IMR-90 (cell line): ENCODE data around the gene SORCS1. TPM values are rescaled to one million over a fixed set of nuclear protein-coding genes. Genes with fewer than 3 reads are reported as not detected.

Experiments used
- ATAC-seq: fragments of 200-7000 bp; cut with Tn5 transposase; 2 replicates; pipeline ENCODE4 v1.9.1; 2020; ENCODE audit warnings: low read depth, mild to moderate bottlenecking, moderate library complexity
- BruUV-seq: library from RNA; stranded (reverse); fragments of 400-500 nt; replicated peaks from 2 replicates; lab custom pipeline; 2021; lab: Mats Ljungman, UMichigan
- CTCF ChIA-PET: fragments of 300-600 bp; formaldehyde crosslinking; extraction: SDS; loops from one replicate; lab custom pipeline; 2021; ENCODE audit warnings: antibody characterized with exemption; lab: Yijun Ruan, JAX
- POLR2A ChIA-PET: fragments of 300-600 bp; sonication (Branson Sonifier 250); formaldehyde crosslinking; loops from one replicate; lab custom pipeline; 2022; ENCODE audit warnings: antibody characterized with exemption; ENCODE audit not compliant: unreplicated experiment; lab: Charles Lee
- DNase-seq: peaks from one replicate; pipeline ENCODE4 v3.0.0; 2013
- H2AFZ ChIP-seq: replicated peaks from 2 replicates; pipeline ENCODE3; 2013; ENCODE audit warnings: low read length, mild to moderate bottlenecking; ENCODE audit not compliant: poor library complexity
- H2AK5ac ChIP-seq: 2 replicates; pipeline ENCODE4 v1.6.1; 2013; ENCODE audit warnings: low read depth, low read length, inconsistent platforms
- H2AK9ac ChIP-seq: replicated peaks from 2 replicates; pipeline ENCODE3; 2013; ENCODE audit warnings: mild to moderate bottlenecking, low read depth, low read length, moderate library complexity; ENCODE audit not compliant: poor library complexity
- H2BK120ac ChIP-seq: 2 replicates; pipeline ENCODE4 v1.6.1; 2013; ENCODE audit warnings: low read depth, low read length, inconsistent platforms
- H2BK15ac ChIP-seq: 3 replicates; pipeline ENCODE4 v1.6.1; 2013; ENCODE audit warnings: low read depth, low read length, inconsistent platforms
- H2BK20ac ChIP-seq: 2 replicates; pipeline ENCODE4 v1.6.1; 2013; ENCODE audit warnings: low read depth, mild to moderate bottlenecking, inconsistent platforms, low read length, moderate library complexity
- H2BK5ac ChIP-seq: 2 replicates; pipeline ENCODE4 v1.6.1; 2013; ENCODE audit warnings: mild to moderate bottlenecking, low read depth, low read length, inconsistent platforms; ENCODE audit not compliant: poor library complexity, severe bottlenecking
- H3K14ac ChIP-seq: replicated peaks from 2 replicates; pipeline ENCODE4 v1.6.1; 2013; ENCODE audit warnings: low read depth, low read length, inconsistent platforms
- H3K18ac ChIP-seq: 2 replicates; pipeline ENCODE4 v1.6.1; 2013; ENCODE audit warnings: low read depth, low read length, control low read depth
- H3K23ac ChIP-seq: 2 replicates; pipeline ENCODE4 v1.6.1; 2013; ENCODE audit warnings: low read depth, low read length, inconsistent platforms
- H3K27ac ChIP-seq: 2 replicates; pipeline ENCODE4 v1.5.1; 2013; ENCODE audit warnings: mild to moderate bottlenecking, control low read depth, low read length; ENCODE audit not compliant: insufficient read depth
- H3K27me3 ChIP-seq: 2 replicates; pipeline ENCODE4 v1.6.1; 2013; ENCODE audit warnings: low read length; ENCODE audit not compliant: control insufficient read depth, insufficient read depth
- H3K36me3 ChIP-seq: 2 replicates; pipeline ENCODE4 v1.6.1; 2013; ENCODE audit warnings: low read length, mixed read lengths; ENCODE audit not compliant: control insufficient read depth, insufficient read depth
- H3K4ac ChIP-seq: 2 replicates; pipeline ENCODE4 v1.6.1; 2013; ENCODE audit warnings: low read depth, low read length, inconsistent platforms
- H3K4me1 ChIP-seq: 2 replicates; pipeline ENCODE4 v1.6.1; 2013; ENCODE audit warnings: low read length, mixed read lengths; ENCODE audit not compliant: control insufficient read depth, insufficient read depth
- H3K4me2 ChIP-seq: 2 replicates; pipeline ENCODE4 v1.6.1; 2013; ENCODE audit warnings: low read depth, mild to moderate bottlenecking, control low read depth, low read length, moderate library complexity
- H3K4me3 ChIP-seq: 2 replicates; pipeline ENCODE4 v1.5.1; 2013; ENCODE audit warnings: low read depth, mild to moderate bottlenecking, control low read depth, low read length, moderate library complexity; ENCODE audit not compliant: insufficient read depth
- H3K56ac ChIP-seq: 2 replicates; pipeline ENCODE4 v1.6.1; 2013; ENCODE audit warnings: low read length, inconsistent platforms; ENCODE audit not compliant: insufficient read depth; ENCODE audit errors: extremely low read depth
- H3K79me1 ChIP-seq, 2 experiments: 2 replicates each; pipeline ENCODE4 v1.6.1; 2013; ENCODE audit warnings: low read length in 2 of 2, inconsistent platforms in 1 of 2, low read depth in 1 of 2
- H3K9ac ChIP-seq: 2 replicates; pipeline ENCODE4 v1.6.1; 2013; ENCODE audit warnings: low read depth, low read length, control low read depth
- H3K9me1 ChIP-seq: 2 replicates; pipeline ENCODE4 v1.6.1; 2013; ENCODE audit warnings: low read length, inconsistent platforms; ENCODE audit not compliant: insufficient read depth
- H3K9me3 ChIP-seq: 2 replicates; pipeline ENCODE4 v1.6.1; 2013; ENCODE audit warnings: low read length; ENCODE audit not compliant: control insufficient read depth, insufficient read depth
- H4K20me1 ChIP-seq: 2 replicates; pipeline ENCODE4 v1.6.1; 2013; ENCODE audit warnings: low read length, inconsistent platforms; ENCODE audit not compliant: insufficient read depth
- H4K5ac ChIP-seq: 2 replicates; pipeline ENCODE4 v1.6.1; 2013; ENCODE audit warnings: mild to moderate bottlenecking, low read depth, low read length, control low read depth
- H4K8ac ChIP-seq, 2 experiments: 2 replicates each; pipeline ENCODE4 v1.6.1; 2013; ENCODE audit warnings: low read depth in 2 of 2, low read length in 2 of 2, control low read depth in 1 of 2, inconsistent platforms in 1 of 2
- H4K91ac ChIP-seq: 2 replicates; pipeline ENCODE4 v1.6.1; 2013; ENCODE audit warnings: low read depth, low read length, inconsistent platforms; ENCODE audit not compliant: insufficient read depth
- CHD1 ChIP-seq: IDR thresholded peaks from 2 replicates; pipeline ENCODE4 v1.6.1; 2012; ENCODE audit warnings: low read depth, low read length, improper control_type of control experiment
- MAZ ChIP-seq: IDR thresholded peaks from 2 replicates; pipeline ENCODE4 v1.6.1; 2012; ENCODE audit warnings: low read depth, mild to moderate bottlenecking, low read length, improper control_type of control experiment, moderate library complexity, borderline replicate concordance
- SMC3 ChIP-seq: fragments of 150-350 bp; IDR thresholded peaks from 2 replicates; pipeline ENCODE4 v1.6.1; 2016; ENCODE audit warnings: low read depth, mild to moderate bottlenecking, antibody characterized with exemption, low read length, moderate library complexity
- WGBS, 2 experiments: methylation state at CpG; one replicate each; pipeline versions ENCODE4 v1.1.5 to v1.1.7; 2013; ENCODE audit warnings: missing lambda C conversion rate in 2 of 2; ENCODE audit not compliant: insufficient read length in 1 of 2; ENCODE audit errors: extremely low coverage in 2 of 2; 5-methylcytosine and 5-hydroxymethylcytosine counted together
- dilution Hi-C: fragments of 300-500 bp; cut with HindIII; formaldehyde crosslinking; loops from one replicate; pipeline ENCODE4 v1.14.3; 2018; ENCODE audit warnings: low sequenced_read_pairs; ENCODE audit not compliant: unreplicated experiment
- in situ Hi-C: fragments of 300-500 bp; cut with MboI; formaldehyde crosslinking; loops from 3 replicates; pipeline ENCODE4 v1.14.3; 2019; ENCODE audit warnings: low sequenced_read_pairs, inconsistent platforms, mixed read lengths
- intact Hi-C: fragments of 100-400 bp; cut with micrococcal nuclease; formaldehyde crosslinking; loops from 2 replicates; pipeline ENCODE4 v1.10.0; 2022
- polyA plus RNA-seq, 3 experiments: library from polyadenylated mRNA; depleted of rRNA; stranded (reverse); fragments of >200 nt; gene quantifications; 2 replicates each; pipeline ENCODE4 v1.2.3, GENCODE V29; 2012; ENCODE audit warnings: low replicate concordance in 1 of 3
- total RNA-seq: library from RNA; depleted of rRNA; stranded (reverse); fragments of >200 nt; gene quantifications from 2 replicates; pipeline ENCODE4 v1.2.3, GENCODE V29; 2012
- TF ChIP-seq, protein P1 (sequence below): fragments of 150-350 bp; IDR thresholded peaks from 2 replicates; pipeline ENCODE4 v1.6.1; 2017; ENCODE audit warnings: mild to moderate bottlenecking, antibody characterized with exemption, low read length, low read depth

The SORCS1 gene
- total and polyA plus RNA-seq, 2 of the 4 experiments (the other 2 are of a cell fraction) = under 0.01 TPM; not detected in 1

- H2AK5ac ChIP-seq = no peak overlapping the region
- ATAC-seq = no peak
- H3K27ac ChIP-seq = no peak overlapping the region
- H4K91ac ChIP-seq = no peak overlapping the region
- in situ Hi-C loops = no loop called here
- H3K23ac ChIP-seq = no peak overlapping the region
- POLR2A ChIA-PET = no interaction called here
- no CpG with 5 or more reads among the region's 1 CpG for WGBS, 2 experiments
- no peak overlapping the region for H2BK20ac ChIP-seq
- H3K27me3 ChIP-seq = no peaks in the 10 kb centered on the region
- H4K20me1 ChIP-seq = no peaks in the 10 kb centered on the region
- H3K14ac ChIP-seq = no peak overlapping the region
- no peak overlapping the region for H4K8ac ChIP-seq
- no peak overlapping the region for H3K4me3 ChIP-seq
- no peak overlapping the region for H3K18ac ChIP-seq
- TF ChIP-seq MAZ (no peak), CHD1 (no peak), SMC3 (no peak)
- TF ChIP-seq, protein P1, sequence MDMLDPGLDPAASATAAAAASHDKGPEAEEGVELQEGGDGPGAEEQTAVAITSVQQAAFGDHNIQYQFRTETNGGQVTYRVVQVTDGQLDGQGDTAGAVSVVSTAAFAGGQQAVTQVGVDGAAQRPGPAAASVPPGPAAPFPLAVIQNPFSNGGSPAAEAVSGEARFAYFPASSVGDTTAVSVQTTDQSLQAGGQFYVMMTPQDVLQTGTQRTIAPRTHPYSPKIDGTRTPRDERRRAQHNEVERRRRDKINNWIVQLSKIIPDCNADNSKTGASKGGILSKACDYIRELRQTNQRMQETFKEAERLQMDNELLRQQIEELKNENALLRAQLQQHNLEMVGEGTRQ = no peak
- H3K9me1 ChIP-seq = no peaks in the 10 kb centered on the region
- CTCF ChIA-PET = no interaction called here
- H3K4me2 ChIP-seq = no peak overlapping the region
- H4K5ac ChIP-seq = no peak overlapping the region
- H2BK120ac ChIP-seq = no peak overlapping the region
- no peak overlapping the region for H3K4ac ChIP-seq
- dilution Hi-C loops = no loop called here
- H3K9ac ChIP-seq = no peak overlapping the region
- no peak overlapping the region for H2BK15ac ChIP-seq
- H3K79me1 ChIP-seq = no peaks in the 10 kb centered on the region
- no peaks in the 10 kb centered on the region for H3K4me1 ChIP-seq
- no TSS peak for BruUV-seq
- no peak overlapping the region for H2BK5ac ChIP-seq
- no peaks in the 10 kb centered on the region for H3K36me3 ChIP-seq
- H2AFZ ChIP-seq = no peak overlapping the region
- H3K9me3 ChIP-seq = peaks cover 3% of the 10 kb centered on the region; the same call in 1 of the 2 replicates
- no peak overlapping the region for H3K56ac ChIP-seq
- H2AK9ac ChIP-seq = no peak overlapping the region
- DNase-seq = no peak
- intact Hi-C loops = no loop called here
Observed at GRCh38 chr10:106826716-106827115, 337.8 kb downstream of the SORCS1 start.
